Transverse colon (tissue), 4 donors: Measurements from ENCODE around the gene SETD4. TPM values are rescaled to one million over a fixed set of nuclear protein-coding genes. Genes with fewer than 3 reads are reported as not detected.

Experiments
- DNase-seq: peaks from one replicate; pipeline ENCODE4 v3.0.0-alpha.2; 2019
- H3K27ac ChIP-seq, 4 donors: fragments of 200-600 bp; sonication (generic); 2 replicates each; pipeline ENCODE4 v1.5.1; 2016 to 2018; ENCODE audit warnings: inconsistent platforms in 4 of 4
- H3K27me3 ChIP-seq: fragments of 200-600 bp; sonication (generic); 2 replicates; pipeline ENCODE4 v1.5.1; 2017; ENCODE audit warnings: inconsistent platforms
- H3K36me3 ChIP-seq, 4 donors: fragments of 200-600 bp; sonication (generic); 2 replicates each; pipeline ENCODE4 v1.5.1; 2017 to 2019; ENCODE audit warnings: inconsistent platforms in 4 of 4
- H3K4me1 ChIP-seq, 4 donors: fragments of 200-600 bp; sonication (generic); 2 replicates each; pipeline ENCODE4 v1.5.1; 2017 to 2020; ENCODE audit warnings: inconsistent platforms in 4 of 4
- H3K4me3 ChIP-seq, 4 donors: fragments of 200-600 bp; sonication (generic); 1 replicate in 1 of 4; 2 replicates in 3 of 4; pipeline versions ENCODE4 v1.5.1 to v1.6.1; 2017 to 2019; ENCODE audit warnings: inconsistent platforms in 4 of 4
- H3K9me3 ChIP-seq, 2 donors: fragments of 200-600 bp; sonication (generic); 2 replicates each; pipeline ENCODE4 v1.5.1; 2017 to 2019; ENCODE audit warnings: inconsistent platforms in 2 of 2
- EP300 ChIP-seq: sonication (generic); formaldehyde crosslinking; IDR thresholded peaks from one replicate; pipeline ENCODE4 v1.6.1; 2017; ENCODE audit warnings: antibody characterized with exemption, low read depth
- POLR2A ChIP-seq: fragments of 450-650 bp; IDR thresholded peaks from one replicate; pipeline ENCODE4 v1.6.1; 2016; ENCODE audit warnings: antibody characterized with exemption, mild to moderate bottlenecking, moderate library complexity
- POLR2AphosphoS5 ChIP-seq, 3 donors: sonication (generic); formaldehyde crosslinking; IDR thresholded peaks; one replicate each; pipeline ENCODE4 v1.6.1; 2016; ENCODE audit warnings: antibody characterized with exemption in 3 of 3
- WGBS, 2 donors: methylation state at CpG; one replicate each; pipeline ENCODE4 v1.1.5; 2018; ENCODE audit warnings: low coverage in 1 of 2; 5-methylcytosine and 5-hydroxymethylcytosine counted together
- in situ Hi-C, 4 donors: fragments of 200-750 bp; cut with MboI; loops; one replicate each; pipeline versions ENCODE4 v1.15.0 to v1.15.1; 2017; ENCODE audit warnings: low sequenced_read_pairs in 3 of 4, low pct_ligation_motif_present in 1 of 4, low pct_unique_long_range_greater_than_20kb in 1 of 4
- intact Hi-C: fragments of 100-400 bp; cut with DNase I; formaldehyde crosslinking; loops from one replicate; pipeline ENCODE4 v1.15.1; 2023; ENCODE audit warnings: low total_unique reads
- total RNA-seq, 4 donors: library from RNA; depleted of rRNA; stranded (reverse); fragments of >200 nt; gene quantifications; one replicate each; pipeline ENCODE4 v1.1.0, GENCODE V29; 2016
- TF ChIP-seq, protein P1 (sequence below), 5 experiments: fragments of 200-600 bp in 3 of 5; fragments of 450-650 bp in 2 of 5; sonication (generic) in 3 of 5; IDR thresholded peaks; 1 replicate in 2 of 5; 2 replicates in 3 of 5; pipeline ENCODE4 v1.5.1; 2016 to 2017; ENCODE audit warnings: antibody characterized with exemption in 5 of 5, inconsistent platforms in 3 of 5, mild to moderate bottlenecking in 2 of 5, moderate library complexity in 1 of 5

The SETD4 gene
- total RNA-seq, 4 donors from 2014 or later, result 5.4 to 35.9 (median 29.4) TPM

DNA sequence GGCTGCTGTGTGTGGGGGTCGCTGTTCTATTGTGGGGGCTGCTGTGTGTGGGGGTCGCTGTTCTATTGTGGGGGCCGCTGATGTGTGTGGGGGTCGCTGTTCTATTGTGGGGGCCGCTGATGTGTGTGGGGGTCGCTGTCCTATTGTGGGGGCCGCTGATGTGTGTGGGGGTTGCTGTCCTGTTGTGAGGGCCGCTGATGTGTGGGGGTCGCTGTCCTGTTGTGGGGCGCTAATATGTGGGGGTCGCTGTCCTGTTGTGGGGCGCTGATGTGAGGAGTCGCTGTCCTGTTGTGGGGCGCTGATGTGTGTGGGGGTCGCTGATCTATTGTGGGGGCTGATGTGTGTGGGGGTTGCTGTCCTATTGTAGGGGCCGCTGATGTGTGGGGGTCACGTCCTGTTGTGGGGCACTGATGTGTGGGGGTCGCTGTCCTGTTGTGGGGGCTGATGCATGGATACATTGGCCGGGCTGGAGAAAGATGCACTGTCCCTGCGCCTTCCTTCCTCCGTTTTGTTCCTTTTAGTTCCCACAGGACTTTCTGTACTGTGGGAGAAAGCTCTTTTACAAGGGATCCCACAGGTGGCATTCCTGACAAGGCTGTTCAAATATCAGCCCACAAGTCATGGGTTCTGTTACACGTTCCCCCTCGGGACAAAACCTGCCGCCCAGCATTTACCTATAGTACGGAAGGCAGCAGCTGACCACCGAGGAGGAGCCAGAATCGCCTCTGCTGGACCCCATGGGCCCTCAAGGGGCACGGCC, 27.5 kb downstream of the SETD4 start:
- Histone ChIP-seq H3K9me3 (no peaks in the 10 kb centered on the region), H3K4me1 (peaks cover 0 to 3% (median 0%) of the 10 kb centered on the region in 4 donors), H3K36me3 (peaks cover 0 to 32% (median 11%) of the 10 kb centered on the region in 4 donors), H3K27ac (no peak overlapping the region), H3K27me3 (no peaks in the 10 kb centered on the region), H3K4me3 (no peak overlapping the region)
- 87 to 90% methylated on average over 6 to 23 of the region's 28 CpGs for WGBS, 2 donors
- TF ChIP-seq, protein P1, sequence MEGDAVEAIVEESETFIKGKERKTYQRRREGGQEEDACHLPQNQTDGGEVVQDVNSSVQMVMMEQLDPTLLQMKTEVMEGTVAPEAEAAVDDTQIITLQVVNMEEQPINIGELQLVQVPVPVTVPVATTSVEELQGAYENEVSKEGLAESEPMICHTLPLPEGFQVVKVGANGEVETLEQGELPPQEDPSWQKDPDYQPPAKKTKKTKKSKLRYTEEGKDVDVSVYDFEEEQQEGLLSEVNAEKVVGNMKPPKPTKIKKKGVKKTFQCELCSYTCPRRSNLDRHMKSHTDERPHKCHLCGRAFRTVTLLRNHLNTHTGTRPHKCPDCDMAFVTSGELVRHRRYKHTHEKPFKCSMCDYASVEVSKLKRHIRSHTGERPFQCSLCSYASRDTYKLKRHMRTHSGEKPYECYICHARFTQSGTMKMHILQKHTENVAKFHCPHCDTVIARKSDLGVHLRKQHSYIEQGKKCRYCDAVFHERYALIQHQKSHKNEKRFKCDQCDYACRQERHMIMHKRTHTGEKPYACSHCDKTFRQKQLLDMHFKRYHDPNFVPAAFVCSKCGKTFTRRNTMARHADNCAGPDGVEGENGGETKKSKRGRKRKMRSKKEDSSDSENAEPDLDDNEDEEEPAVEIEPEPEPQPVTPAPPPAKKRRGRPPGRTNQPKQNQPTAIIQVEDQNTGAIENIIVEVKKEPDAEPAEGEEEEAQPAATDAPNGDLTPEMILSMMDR (IDR thresholded peaks at IDR 0.05), result no peak
- no peak for TF ChIP-seq POLR2AphosphoS5 (IDR thresholded peaks at IDR 0.05)
- TF ChIP-seq POLR2A, result no peak
- no peak for TF ChIP-seq EP300
- DNase-seq, result no peak
- intact Hi-C loops, result no loop called here
- in situ Hi-C loops, result loop anchor here in 1 of 4 donors (25.0 kb wide), 1 partner anchor 1321 kb away; no protein-coding TSS in a partner anchor

- 46 to 53% methylated on average over 12 to 16 of the region's 16 CpGs for WGBS, 2 donors
- no peak for DNase-seq
- Histone ChIP-seq H3K4me1 (peaks cover 0 to 3% (median 0%) of the 10 kb centered on the region in 4 donors), H3K27ac (no peak overlapping the region), H3K4me3 (no peak overlapping the region), H3K9me3 (no peaks in the 10 kb centered on the region), H3K27me3 (no peaks in the 10 kb centered on the region), H3K36me3 (peaks cover 0 to 14% (median 3%) of the 10 kb centered on the region in 4 donors)
- in situ Hi-C loops, result loop anchor here in 1 of 4 donors (25.0 kb wide), 1 partner anchor 1318 kb away; no protein-coding TSS in a partner anchor
- intact Hi-C loops, result no loop called here
- TF ChIP-seq POLR2AphosphoS5 (IDR thresholded peaks at IDR 0.05) (no peak), POLR2A (no peak), EP300 (no peak)
- TF ChIP-seq, protein P1 (IDR thresholded peaks at IDR 0.05), result no peak
Observed at GRCh38 chr21:36030581-36031189, 29.6 kb downstream of the SETD4 start.

GRCh38 chr21:36029309-36029708, 31.0 kb downstream of the SETD4 start:
- Histone ChIP-seq H3K9me3 (no peaks in the 10 kb centered on the region), H3K27ac (no peak overlapping the region), H3K36me3 (peaks cover 0 to under 1% (median 0%) of the 10 kb centered on the region in 4 donors), H3K4me3 (no peak overlapping the region), H3K4me1 (peaks cover 0 to 3% (median 0%) of the 10 kb centered on the region in 4 donors), H3K27me3 (no peaks in the 10 kb centered on the region)
- DNase-seq, result no peak
- in situ Hi-C loops (loop anchor here in 1 of 4 donors (25.0 kb wide), 1 partner anchor 1317 kb away; no protein-coding TSS in a partner anchor), intact Hi-C loops (loop anchor here (5.0 to 10.0 kb wide), 2 partner anchors 95 to 1287 kb away; no protein-coding TSS in a partner anchor)
- WGBS, 2 donors, result 94% methylated on average over 8 of the region's 8 CpGs; no CpG with 5 or more reads in 1 of the 2 donors
- TF ChIP-seq, protein P1 (IDR thresholded peaks at IDR 0.05), result no peak
- TF ChIP-seq POLR2AphosphoS5 (IDR thresholded peaks at IDR 0.05), result no peak
- no peak for TF ChIP-seq EP300
- no peak for TF ChIP-seq POLR2A
